GM21423 (cell line): ENCODE results near the gene EPN3.

Experiments used
- ATAC-seq: cut with Tn5 transposase; IDR thresholded peaks from one replicate; pipeline ENCODE4 v1.9.1; 2021; ENCODE audit warnings: mild to moderate bottlenecking, moderate library complexity; ENCODE audit not compliant: unreplicated experiment

EPN3 gene

GRCh38 chr17:50533720-50534148 is 1.2 kb downstream of the EPN3 start:
- ATAC-seq: no peak

- ATAC-seq: no peak
Observed at GRCh38 chr17:50534222-50534978, 1.9 kb downstream of the EPN3 start.

- no peak for ATAC-seq
Observed at GRCh38 chr17:50534979-50535326, 2.4 kb downstream of the EPN3 start.

GRCh38 chr17:50535407-50535806 is 2.9 kb downstream of the EPN3 start:
- no peak for ATAC-seq

GRCh38 chr17:50536683-50537646 is 4.4 kb downstream of the EPN3 start:
- no peak for ATAC-seq

- ATAC-seq: no peak
Observed at GRCh38 chr17:50537721-50538548, 5.4 kb downstream of the EPN3 start.

- no peak for ATAC-seq
Observed at GRCh38 chr17:50538549-50539410, 6.2 kb downstream of the EPN3 start.

GRCh38 chr17:50539762-50540559 is 7.4 kb downstream of the EPN3 start:
- no peak for ATAC-seq

- no peak for ATAC-seq
Observed at GRCh38 chr17:50540560-50541401, 8.2 kb downstream of the EPN3 start.

- ATAC-seq: no peak
Observed at GRCh38 chr17:50541402-50541715, 8.8 kb downstream of the EPN3 start.

- ATAC-seq: peak; percentile 72
Observed at GRCh38 chr17:50541716-50542688, 9.5 kb downstream of the EPN3 start.

- ATAC-seq: no peak
Observed at GRCh38 chr17:50542795-50543774, 10.6 kb downstream of the EPN3 start.

GRCh38 chr17:50544516-50544915 is 12.0 kb downstream of the EPN3 start:
- ATAC-seq: no peak

- no peak for ATAC-seq
Observed at GRCh38 chr17:50545311-50545710, 12.8 kb downstream of the EPN3 start.

GRCh38 chr17:50546701-50547034 is 14.1 kb downstream of the EPN3 start:
- no peak for ATAC-seq

GRCh38 chr17:50547035-50547735 is 14.7 kb downstream of the EPN3 start, which contains the start of gene SPATA20:
SPATA20 (plus strand) TSS chr17:50547174; CDS start chr17:50547209, 35 bp downstream.
- peak; percentile 70 for ATAC-seq
